GM23338 (cell line): ENCODE measurements around the gene DTD1. TPM values are rescaled to one million over a fixed set of nuclear protein-coding genes. Genes with fewer than 3 reads are reported as not detected.

Source experiments
- ATAC-seq: fragments of 200-7000 bp; cut with Tn5 transposase; 3 replicates; pipeline ENCODE4 v1.9.1; 2020
- DNase-seq: peaks from one replicate; pipeline ENCODE4 v3.0.0-alpha.2; 2015; ENCODE audit warnings: low spot score
- H2AFZ ChIP-seq: fragments of 200-600 bp; sonication (generic); 2 replicates; pipeline ENCODE4 v1.8.0; 2016; ENCODE audit warnings: antibody characterized with exemption, mild to moderate bottlenecking, moderate library complexity
- H3F3A ChIP-seq: fragments of 200-600 bp; sonication (generic); replicated peaks from 2 replicates; pipeline ENCODE4 v1.8.0; 2017; ENCODE audit warnings: antibody characterized with exemption, mixed run types, low read depth
- H3K27ac ChIP-seq: fragments of 200-600 bp; sonication (generic); 2 replicates; pipeline ENCODE4 v1.6.1; 2016; ENCODE audit warnings: low read depth
- H3K27me3 ChIP-seq: fragments of 200-600 bp; sonication (generic); 2 replicates; pipeline ENCODE4 v1.8.0; 2016; ENCODE audit warnings: mild to moderate bottlenecking, mixed run types, moderate library complexity; ENCODE audit not compliant: insufficient read depth
- H3K36me3 ChIP-seq: fragments of 200-600 bp; sonication (generic); 2 replicates; pipeline ENCODE4 v1.8.0; 2016; ENCODE audit warnings: mild to moderate bottlenecking; ENCODE audit not compliant: insufficient read depth
- H3K4me1 ChIP-seq: fragments of 200-600 bp; sonication (generic); 2 replicates; pipeline ENCODE4 v1.8.0; 2016; ENCODE audit warnings: mild to moderate bottlenecking, moderate library complexity; ENCODE audit not compliant: insufficient read depth
- H3K4me2 ChIP-seq: fragments of 200-600 bp; sonication (generic); 2 replicates; pipeline ENCODE4 v1.7.1; 2017; ENCODE audit warnings: mixed run types
- H3K4me3 ChIP-seq: fragments of 200-600 bp; sonication (generic); 2 replicates; pipeline ENCODE4 v1.6.1; 2016; ENCODE audit warnings: mixed run types
- H3K79me2 ChIP-seq: fragments of 200-600 bp; sonication (generic); replicated peaks from 2 replicates; pipeline ENCODE4 v1.8.0; 2017; ENCODE audit warnings: mild to moderate bottlenecking; ENCODE audit not compliant: insufficient read depth
- H3K9me2 ChIP-seq: fragments of 200-600 bp; sonication (generic); 2 replicates; pipeline ENCODE4 v1.8.0; 2017; ENCODE audit not compliant: insufficient read depth
- H4K20me1 ChIP-seq: fragments of 200-600 bp; sonication (generic); replicated peaks from 2 replicates; pipeline ENCODE4 v1.8.0; 2017; ENCODE audit warnings: mild to moderate bottlenecking; ENCODE audit not compliant: insufficient read depth
- H3K27ac Mint-ChIP-seq: 2 replicates; pipeline ENCODE4 v1.8.0; 2020; ENCODE audit warnings: inconsistent platforms, mild to moderate bottlenecking, moderate library complexity, mixed read lengths
- H3K27me3 Mint-ChIP-seq: 3 replicates; pipeline ENCODE4 v1.8.0; 2022; ENCODE audit warnings: low read depth, mild to moderate bottlenecking, moderate library complexity, mixed read lengths, inconsistent platforms; ENCODE audit not compliant: insufficient read depth, poor library complexity
- H3K36me3 Mint-ChIP-seq: 3 replicates; pipeline ENCODE4 v1.8.0; 2021; ENCODE audit warnings: low read depth, mild to moderate bottlenecking, inconsistent platforms, moderate library complexity, mixed read lengths
- H3K4me1 Mint-ChIP-seq: 3 replicates; pipeline ENCODE4 v1.8.0; 2020; ENCODE audit warnings: mild to moderate bottlenecking, inconsistent platforms, mixed read lengths
- H3K4me3 Mint-ChIP-seq: 3 replicates; pipeline ENCODE4 v1.8.0; 2021; ENCODE audit warnings: moderate library complexity, mild to moderate bottlenecking, inconsistent platforms, mixed read lengths
- H3K9me3 Mint-ChIP-seq: 3 replicates; pipeline ENCODE4 v1.8.0; 2020; ENCODE audit warnings: moderate library complexity, mild to moderate bottlenecking, inconsistent platforms, mixed read lengths
- CREB1 ChIP-seq: fragments of 250-450 bp; sonication (Bioruptor Pico); IDR thresholded peaks from 2 replicates; pipeline ENCODE4 v1.5.0; 2020; ENCODE audit warnings: low read depth, mild to moderate bottlenecking, moderate library complexity
- ETS1 ChIP-seq: IDR thresholded peaks from 2 replicates; pipeline ENCODE4 v1.6.1; 2016; ENCODE audit warnings: antibody characterized with exemption
- EZH2 ChIP-seq: fragments of 200-600 bp; sonication (generic); IDR thresholded peaks from one replicate; pipeline ENCODE4 v1.8.0; 2017; ENCODE audit warnings: antibody characterized with exemption, mild to moderate bottlenecking, low read depth; ENCODE audit not compliant: unreplicated experiment
- EZH2phosphoT487 ChIP-seq: fragments of 200-600 bp; sonication (generic); IDR thresholded peaks from one replicate; pipeline ENCODE4 v1.8.1; 2018; ENCODE audit warnings: antibody characterized with exemption; ENCODE audit not compliant: unreplicated experiment
- JUNB ChIP-seq: IDR thresholded peaks from one replicate; pipeline ENCODE4 v1.6.1; 2016; ENCODE audit warnings: antibody characterized with exemption; ENCODE audit not compliant: unreplicated experiment
- NANOG ChIP-seq: IDR thresholded peaks from 2 replicates; pipeline ENCODE4 v1.6.1; 2016; ENCODE audit warnings: antibody characterized with exemption, borderline replicate concordance
- POLR2AphosphoS5 ChIP-seq: IDR thresholded peaks from 2 replicates; pipeline ENCODE4 v1.6.1; 2016; ENCODE audit warnings: antibody characterized with exemption, low read depth
- STAT1 ChIP-seq: IDR thresholded peaks from one replicate; pipeline ENCODE4 v1.6.1; 2016; ENCODE audit warnings: antibody characterized with exemption; ENCODE audit not compliant: unreplicated experiment
- ZNF331 ChIP-seq: fragments of 250-450 bp; sonication (Bioruptor Pico); IDR thresholded peaks from 2 replicates; pipeline ENCODE4 v1.5.0; 2020; ENCODE audit warnings: low read depth, mild to moderate bottlenecking, moderate library complexity
- ZNF462 ChIP-seq: fragments of 250-450 bp; sonication (Bioruptor Pico); IDR thresholded peaks from 2 replicates; pipeline ENCODE4 v1.5.0; 2020; ENCODE audit warnings: mild to moderate bottlenecking, moderate library complexity
- polyA plus RNA-seq: library from polyadenylated mRNA; unstranded; fragments of >200 nt; fragmentation: Nextera tagmentation; extraction: Ambion mirVana; gene quantifications from 2 replicates; pipeline ENCODE4 v1.2.1, GENCODE V29; 2016
- total RNA-seq: library from RNA; depleted of rRNA; stranded (reverse); fragments of >200 nt; shearing (Covaris generic); gene quantifications from 2 replicates; pipeline ENCODE4 v1.2.3, GENCODE V29; 2014
- TF ChIP-seq, protein P1 (sequence below), 2 experiments: fragments of 200-600 bp in 1 of 2; sonication (generic) in 1 of 2; conservative IDR thresholded peaks; 2 replicates each; pipeline versions ENCODE4 v1.5.1 to v1.6.1; 2016 to 2017; ENCODE audit warnings: antibody characterized with exemption in 2 of 2, low read depth in 2 of 2, mild to moderate bottlenecking in 2 of 2, moderate library complexity in 1 of 2

DTD1 gene
- total and polyA plus RNA-seq, 2 experiments from 2014 or later = 69.8 to 74.0 TPM

GRCh38 chr20:18676396-18676795, 88.5 kb downstream of the DTD1 start:
- Histone ChIP-seq H3F3A (no peaks in the 10 kb centered on the region), H2AFZ (no peak overlapping the region), H3K36me3 (no peaks in the 10 kb centered on the region), H3K4me1 (peaks cover 17% of the 10 kb centered on the region), H3K27ac (no peak overlapping the region), H3K4me2 (no peak overlapping the region), H4K20me1 (0 out of 2 replicates have a peak, but pooled peaks cover 3% of the 10 kb centered on the region), H3K4me3 (no peak overlapping the region), H3K9me2 (no peaks in the 10 kb centered on the region), H3K27me3 (no peaks in the 10 kb centered on the region), H3K79me2 (no peaks in the 10 kb centered on the region)
- no peak for TF ChIP-seq EZH2phosphoT487
- TF ChIP-seq STAT1 = no peak
- no peaks in the 10 kb centered on the region for H3K9me3 Mint-ChIP-seq
- DNase-seq (no peak), ATAC-seq (no peak)
- H3K27ac Mint-ChIP-seq = no peak overlapping the region
- H3K36me3 Mint-ChIP-seq = no peaks in the 10 kb centered on the region
- peaks cover 13% of the 10 kb centered on the region for H3K4me1 Mint-ChIP-seq
- H3K4me3 Mint-ChIP-seq = no peak overlapping the region
- H3K27me3 Mint-ChIP-seq = peaks cover 6% of the 10 kb centered on the region

GRCh38 chr20:18677126-18677525, 89.3 kb downstream of the DTD1 start:
- no peaks in the 10 kb centered on the region for H3K9me3 Mint-ChIP-seq
- H3K36me3 ChIP-seq = no peaks in the 10 kb centered on the region
- DNase-seq (no peak), ATAC-seq (no peak)
- H3K9me2 ChIP-seq = no peaks in the 10 kb centered on the region
- H4K20me1 ChIP-seq = 0 out of 2 replicates have a peak, but pooled peaks cover 3% of the 10 kb centered on the region
- H3K4me3 Mint-ChIP-seq = no peak overlapping the region
- no peak overlapping the region for H3K27ac Mint-ChIP-seq
- H3K4me2 ChIP-seq = no peak overlapping the region
- H3K4me3 ChIP-seq = no peak overlapping the region
- H3K4me1 Mint-ChIP-seq = peaks cover 15% of the 10 kb centered on the region
- H3F3A ChIP-seq = no peaks in the 10 kb centered on the region
- no peak overlapping the region for H2AFZ ChIP-seq
- no peaks in the 10 kb centered on the region for H3K27me3 ChIP-seq
- H3K27me3 Mint-ChIP-seq = peaks cover 6% of the 10 kb centered on the region
- H3K27ac ChIP-seq = no peak overlapping the region
- peaks cover 3% of the 10 kb centered on the region; the same call in 1 of the 2 replicates for H3K79me2 ChIP-seq
- H3K36me3 Mint-ChIP-seq = no peaks in the 10 kb centered on the region
- H3K4me1 ChIP-seq = peaks cover 17% of the 10 kb centered on the region
- no peak for TF ChIP-seq JUNB
- TF ChIP-seq STAT1 = no peak
- no peak for TF ChIP-seq ETS1
- TF ChIP-seq EZH2phosphoT487 = no peak
- no peak for TF ChIP-seq CREB1
- no peak for TF ChIP-seq ZNF462
- TF ChIP-seq, protein P1, sequence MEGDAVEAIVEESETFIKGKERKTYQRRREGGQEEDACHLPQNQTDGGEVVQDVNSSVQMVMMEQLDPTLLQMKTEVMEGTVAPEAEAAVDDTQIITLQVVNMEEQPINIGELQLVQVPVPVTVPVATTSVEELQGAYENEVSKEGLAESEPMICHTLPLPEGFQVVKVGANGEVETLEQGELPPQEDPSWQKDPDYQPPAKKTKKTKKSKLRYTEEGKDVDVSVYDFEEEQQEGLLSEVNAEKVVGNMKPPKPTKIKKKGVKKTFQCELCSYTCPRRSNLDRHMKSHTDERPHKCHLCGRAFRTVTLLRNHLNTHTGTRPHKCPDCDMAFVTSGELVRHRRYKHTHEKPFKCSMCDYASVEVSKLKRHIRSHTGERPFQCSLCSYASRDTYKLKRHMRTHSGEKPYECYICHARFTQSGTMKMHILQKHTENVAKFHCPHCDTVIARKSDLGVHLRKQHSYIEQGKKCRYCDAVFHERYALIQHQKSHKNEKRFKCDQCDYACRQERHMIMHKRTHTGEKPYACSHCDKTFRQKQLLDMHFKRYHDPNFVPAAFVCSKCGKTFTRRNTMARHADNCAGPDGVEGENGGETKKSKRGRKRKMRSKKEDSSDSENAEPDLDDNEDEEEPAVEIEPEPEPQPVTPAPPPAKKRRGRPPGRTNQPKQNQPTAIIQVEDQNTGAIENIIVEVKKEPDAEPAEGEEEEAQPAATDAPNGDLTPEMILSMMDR (conservative IDR thresholded peaks at IDR 0.05; ENCODE audit: low read depth in 2 of 2) = no peak
- no peak for TF ChIP-seq EZH2
- TF ChIP-seq ZNF331 = no peak
- TF ChIP-seq NANOG = no peak
- TF ChIP-seq POLR2AphosphoS5 = no peak
